Measurements from ENCODE around the gene APLP2.

APLP2 gene

DNA sequence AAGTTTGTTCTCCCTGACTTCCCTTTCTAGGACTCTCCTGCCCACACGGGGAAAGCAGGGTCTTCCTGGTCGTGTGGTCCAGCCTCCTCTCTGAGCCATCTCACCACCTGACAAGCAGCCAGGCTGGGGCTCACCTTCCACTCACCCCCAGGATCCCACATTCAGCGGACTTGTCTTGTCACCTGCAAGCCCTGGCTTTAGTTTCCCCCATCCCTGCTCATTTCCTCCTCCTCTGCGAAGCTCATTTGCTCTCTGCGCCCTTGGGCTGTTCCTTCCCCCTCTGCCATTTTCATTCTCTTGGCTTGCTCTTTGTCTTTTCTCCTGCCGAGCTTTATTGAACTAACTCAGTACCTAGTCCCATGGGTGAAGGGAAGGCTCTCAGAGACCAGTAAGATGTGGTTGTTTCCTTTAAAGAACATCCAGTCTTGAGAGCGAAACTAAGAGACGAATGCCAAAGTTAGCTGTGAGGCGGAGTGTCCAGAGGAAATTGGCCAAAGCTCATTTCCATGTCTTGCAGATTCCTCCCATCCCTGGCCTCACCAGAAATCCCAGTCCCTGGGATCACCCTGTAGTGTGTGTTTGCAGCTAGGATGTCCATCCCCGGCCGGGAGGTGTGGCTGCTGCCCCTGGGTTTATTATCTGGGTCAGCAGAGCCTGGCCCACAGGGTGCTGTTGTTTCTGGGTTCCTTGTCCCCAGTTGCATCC lies 91.9 kb downstream of the APLP2 start:
- 0 out of 2 replicates have a peak, but pooled peaks cover 4% of the 10 kb centered on the region for H4K20me1 ChIP-seq (ENCODE audit: insufficient read depth, low read length)
- H3K79me2 ChIP-seq (ENCODE audit: insufficient read depth, low read length) = no peaks in the 10 kb centered on the region
- TF ChIP-seq, protein P1, sequence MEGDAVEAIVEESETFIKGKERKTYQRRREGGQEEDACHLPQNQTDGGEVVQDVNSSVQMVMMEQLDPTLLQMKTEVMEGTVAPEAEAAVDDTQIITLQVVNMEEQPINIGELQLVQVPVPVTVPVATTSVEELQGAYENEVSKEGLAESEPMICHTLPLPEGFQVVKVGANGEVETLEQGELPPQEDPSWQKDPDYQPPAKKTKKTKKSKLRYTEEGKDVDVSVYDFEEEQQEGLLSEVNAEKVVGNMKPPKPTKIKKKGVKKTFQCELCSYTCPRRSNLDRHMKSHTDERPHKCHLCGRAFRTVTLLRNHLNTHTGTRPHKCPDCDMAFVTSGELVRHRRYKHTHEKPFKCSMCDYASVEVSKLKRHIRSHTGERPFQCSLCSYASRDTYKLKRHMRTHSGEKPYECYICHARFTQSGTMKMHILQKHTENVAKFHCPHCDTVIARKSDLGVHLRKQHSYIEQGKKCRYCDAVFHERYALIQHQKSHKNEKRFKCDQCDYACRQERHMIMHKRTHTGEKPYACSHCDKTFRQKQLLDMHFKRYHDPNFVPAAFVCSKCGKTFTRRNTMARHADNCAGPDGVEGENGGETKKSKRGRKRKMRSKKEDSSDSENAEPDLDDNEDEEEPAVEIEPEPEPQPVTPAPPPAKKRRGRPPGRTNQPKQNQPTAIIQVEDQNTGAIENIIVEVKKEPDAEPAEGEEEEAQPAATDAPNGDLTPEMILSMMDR (IDR thresholded peaks at IDR 0.05; ENCODE audit: borderline replicate concordance, extremely low read depth, low read length, poor library complexity, severe bottlenecking) = no peak
- no peak for TF ChIP-seq EZH2 (IDR thresholded peaks at IDR 0.05; ENCODE audit: borderline replicate concordance, low read depth, low read length, severe bottlenecking)

GRCh38 chr11:130162733-130163132 lies 93.0 kb downstream of the APLP2 start:
- H3K27me3 ChIP-seq (ENCODE audit: insufficient read depth, low read length, poor library complexity) = no peaks in the 10 kb centered on the region
- H3K4me1 ChIP-seq (ENCODE audit: insufficient read depth, low read length) = no peaks in the 10 kb centered on the region
- no peak overlapping the region for H2AFZ ChIP-seq (ENCODE audit: low read depth, low read length)
- no peak overlapping the region for H3K4me2 ChIP-seq (ENCODE audit: insufficient read depth, low read length)
- 0 out of 2 replicates have a peak, but pooled peaks cover 4% of the 10 kb centered on the region for H4K20me1 ChIP-seq (ENCODE audit: insufficient read depth, low read length)
- DNase-seq (no peak), ATAC-seq (ENCODE audit: insufficient read depth, low read depth) (peak; percentile 27; the same call in 1 of the 3 replicates)
- H3K27ac ChIP-seq (ENCODE audit: low read length) = no peak overlapping the region
- no peak overlapping the region for H3K9ac ChIP-seq (ENCODE audit: low read depth, low read length)
- H3K79me2 ChIP-seq (ENCODE audit: insufficient read depth, low read length) = no peaks in the 10 kb centered on the region
- TF ChIP-seq, protein P1 (IDR thresholded peaks at IDR 0.05; ENCODE audit: borderline replicate concordance, extremely low read depth, low read length, poor library complexity, severe bottlenecking) = no peak
- TF ChIP-seq EZH2 (IDR thresholded peaks at IDR 0.05; ENCODE audit: borderline replicate concordance, low read depth, low read length, severe bottlenecking) = no peak
- H3K36me3 ChIP-seq (ENCODE audit: insufficient read depth, low read length) = no peaks in the 10 kb centered on the region
- H3K4me3 ChIP-seq (ENCODE audit: low read depth in 1 of 2, low read length in 2 of 2) = no peak overlapping the region
- H3K9me3 ChIP-seq (ENCODE audit: insufficient read depth, low read length, severe bottlenecking) = no peaks in the 10 kb centered on the region

More for the DNA sequence above, 91.9 kb downstream of the APLP2 start:
- ATAC-seq (ENCODE audit: insufficient read depth, low read depth) (no peak), DNase-seq (no peak)
- Histone ChIP-seq H3K4me2 (ENCODE audit: insufficient read depth, low read length) (no peak overlapping the region), H2AFZ (ENCODE audit: low read depth, low read length) (no peak overlapping the region), H3K4me1 (ENCODE audit: insufficient read depth, low read length) (no peaks in the 10 kb centered on the region), H3K9ac (ENCODE audit: low read depth, low read length) (no peak overlapping the region), H3K4me3 (ENCODE audit: low read depth in 1 of 2, low read length in 2 of 2) (no peak overlapping the region), H3K27ac (ENCODE audit: low read length) (no peak overlapping the region), H3K9me3 (ENCODE audit: insufficient read depth, low read length, severe bottlenecking) (no peaks in the 10 kb centered on the region), H3K36me3 (ENCODE audit: insufficient read depth, low read length) (no peaks in the 10 kb centered on the region), H3K27me3 (ENCODE audit: insufficient read depth, low read length, poor library complexity) (no peaks in the 10 kb centered on the region)

- H2AFZ ChIP-seq (ENCODE audit: low read depth, low read length) = no peak overlapping the region
- H3K27ac ChIP-seq (ENCODE audit: low read length) = no peak overlapping the region
- no peaks in the 10 kb centered on the region for H3K4me1 ChIP-seq (ENCODE audit: insufficient read depth, low read length)
- no peak overlapping the region for H3K9ac ChIP-seq (ENCODE audit: low read depth, low read length)
- H4K20me1 ChIP-seq (ENCODE audit: insufficient read depth, low read length) = peaks cover 4% of the 10 kb centered on the region; the same call in 1 of the 2 replicates
- TF ChIP-seq, protein P1 (IDR thresholded peaks at IDR 0.05; ENCODE audit: borderline replicate concordance, extremely low read depth, low read length, poor library complexity, severe bottlenecking) = no peak
- no peak for TF ChIP-seq EZH2 (IDR thresholded peaks at IDR 0.05; ENCODE audit: borderline replicate concordance, low read depth, low read length, severe bottlenecking)
- peaks cover 8% of the 10 kb centered on the region for H3K27me3 ChIP-seq (ENCODE audit: insufficient read depth, low read length, poor library complexity)
- H3K4me3 ChIP-seq (ENCODE audit: low read depth in 1 of 2, low read length in 2 of 2) = no peak overlapping the region
- H3K4me2 ChIP-seq (ENCODE audit: insufficient read depth, low read length) = no peak overlapping the region
- DNase-seq = no peak
- no peaks in the 10 kb centered on the region for H3K36me3 ChIP-seq (ENCODE audit: insufficient read depth, low read length)
- H3K9me3 ChIP-seq (ENCODE audit: insufficient read depth, low read length, severe bottlenecking) = no peaks in the 10 kb centered on the region
- ATAC-seq (ENCODE audit: insufficient read depth, low read depth) = no peak
- H3K79me2 ChIP-seq (ENCODE audit: insufficient read depth, low read length) = no peaks in the 10 kb centered on the region
Measured at GRCh38 chr11:130163346-130164220, 93.9 kb downstream of the APLP2 start.

Data from DND-41 (cell line).